Neural progenitor cell (in vitro differentiated cells): ENCODE results near the gene LRRC8B. TPM values are rescaled to one million over a fixed set of nuclear protein-coding genes. Genes with fewer than 3 reads are reported as not detected.

ENCODE experiments used
- DNase-seq: peaks from one replicate; pipeline ENCODE4 v3.0.0-alpha.2; 2016; ENCODE audit warnings: low spot score
- H2AFZ ChIP-seq: fragments of 200-600 bp; sonication (generic); replicated peaks from 2 replicates; pipeline ENCODE4 v1.6.1; 2016; ENCODE audit warnings: antibody characterized with exemption
- H3F3A ChIP-seq: fragments of 200-600 bp; sonication (generic); 2 replicates; pipeline ENCODE4 v1.6.1; 2016; ENCODE audit warnings: antibody characterized with exemption, low read depth
- H3K27ac ChIP-seq: fragments of 200-600 bp; sonication (generic); 2 replicates; pipeline ENCODE4 v1.5.1; 2016; ENCODE audit warnings: mild to moderate bottlenecking
- H3K27me3 ChIP-seq: fragments of 200-600 bp; sonication (generic); 2 replicates; pipeline ENCODE4 v1.6.1; 2016; ENCODE audit warnings: mild to moderate bottlenecking, moderate library complexity
- H3K36me3 ChIP-seq: fragments of 200-600 bp; sonication (generic); 2 replicates; pipeline ENCODE4 v1.5.1; 2016
- H3K4me1 ChIP-seq: fragments of 200-600 bp; sonication (generic); 2 replicates; pipeline ENCODE4 v1.6.1; 2016; ENCODE audit warnings: mixed run types
- H3K4me2 ChIP-seq: fragments of 200-600 bp; sonication (generic); 2 replicates; pipeline ENCODE4 v1.6.1; 2016
- H3K4me3 ChIP-seq: fragments of 200-600 bp; sonication (generic); 2 replicates; pipeline ENCODE4 v1.5.1; 2016
- H3K79me2 ChIP-seq: fragments of 200-600 bp; sonication (generic); 2 replicates; pipeline ENCODE4 v1.6.1; 2016; ENCODE audit warnings: low read depth
- H3K9ac ChIP-seq: fragments of 200-600 bp; sonication (generic); 2 replicates; pipeline ENCODE4 v1.6.1; 2016
- H3K9me3 ChIP-seq: fragments of 200-600 bp; sonication (generic); 2 replicates; pipeline ENCODE4 v1.5.1; 2016; ENCODE audit warnings: low read depth
- H4K20me1 ChIP-seq: fragments of 200-600 bp; sonication (generic); 2 replicates; pipeline ENCODE4 v1.6.1; 2016; ENCODE audit warnings: low read depth
- H3K27ac Mint-ChIP-seq: 3 replicates; pipeline ENCODE4 v1.8.0; 2021; ENCODE audit warnings: mixed read lengths
- H3K27me3 Mint-ChIP-seq: 2 replicates; pipeline ENCODE4 v1.8.0; 2022; ENCODE audit warnings: low read depth, mild to moderate bottlenecking, inconsistent platforms, moderate library complexity, mixed read lengths; ENCODE audit not compliant: insufficient read depth
- H3K36me3 Mint-ChIP-seq: 3 replicates; pipeline ENCODE4 v1.8.0; 2021; ENCODE audit warnings: mixed read lengths
- H3K4me1 Mint-ChIP-seq: 3 replicates; pipeline ENCODE4 v1.8.0; 2021; ENCODE audit warnings: mixed read lengths
- H3K4me3 Mint-ChIP-seq: 3 replicates; pipeline ENCODE4 v1.8.0; 2021; ENCODE audit warnings: mild to moderate bottlenecking, moderate library complexity, mixed read lengths
- H3K9me3 Mint-ChIP-seq: 3 replicates; pipeline ENCODE4 v1.8.0; 2020; ENCODE audit warnings: mixed read lengths
- CTCF ChIP-seq: fragments of 200-600 bp; sonication (generic); IDR thresholded peaks from 2 replicates; pipeline ENCODE4 v1.5.1; 2017; ENCODE audit warnings: antibody characterized with exemption, mild to moderate bottlenecking
- EZH2 ChIP-seq: fragments of 200-600 bp; sonication (generic); IDR thresholded peaks from 2 replicates; pipeline ENCODE4 v1.6.1; 2017; ENCODE audit warnings: antibody characterized with exemption, mild to moderate bottlenecking, moderate library complexity
- EZH2phosphoT487 ChIP-seq: fragments of 200-600 bp; sonication (generic); IDR thresholded peaks from 2 replicates; pipeline ENCODE4 v1.6.1; 2017; ENCODE audit warnings: antibody characterized with exemption
- total RNA-seq: library from RNA; depleted of rRNA; stranded (reverse); fragments of >200 nt; gene quantifications from 2 replicates; pipeline ENCODE4 v1.2.3, GENCODE V29; 2015; ENCODE audit warnings: low replicate concordance

LRRC8B gene
- total RNA-seq, 1 donor from 2014 or later: 37.3 TPM

- H3F3A ChIP-seq: peaks cover 10% of the 10 kb centered on the region
- H3K9me3 ChIP-seq: no peaks in the 10 kb centered on the region
- H4K20me1 ChIP-seq: peaks cover under 1% of the 10 kb centered on the region
- no peaks in the 10 kb centered on the region for H3K27me3 ChIP-seq
- Mint-ChIP-seq H3K9me3 (no peaks in the 10 kb centered on the region), H3K4me1 (peaks cover 21% of the 10 kb centered on the region), H3K27ac (peak overlapping the region; percentile 53), H3K36me3 (peaks cover 45% of the 10 kb centered on the region), H3K4me3 (no peak overlapping the region), H3K27me3 (no peaks in the 10 kb centered on the region)
- no peak overlapping the region for H3K27ac ChIP-seq
- peaks cover 18% of the 10 kb centered on the region for H3K36me3 ChIP-seq
- H3K79me2 ChIP-seq: peaks cover 38% of the 10 kb centered on the region
- no peak for DNase-seq
- no peak overlapping the region for H3K9ac ChIP-seq
- no peak overlapping the region for H3K4me2 ChIP-seq
- H3K4me1 ChIP-seq: peaks cover 26% of the 10 kb centered on the region
- no peak overlapping the region for H3K4me3 ChIP-seq
- TF ChIP-seq EZH2: no peak
- TF ChIP-seq CTCF: no peak
- TF ChIP-seq EZH2phosphoT487: no peak
- no peak overlapping the region for H2AFZ ChIP-seq
These were observed 57.2 kb downstream of the LRRC8B start for GRCh38 chr1:89581859-89582258.

GRCh38 chr1:89582571-89582970 is 57.9 kb downstream of the LRRC8B start:
- Histone ChIP-seq H3K4me1 (peaks cover 20% of the 10 kb centered on the region), H3K4me3 (no peak overlapping the region), H3K27me3 (no peaks in the 10 kb centered on the region), H2AFZ (no peak overlapping the region), H3K9ac (no peak overlapping the region), H3K79me2 (peaks cover 45% of the 10 kb centered on the region), H3K4me2 (no peak overlapping the region), H3F3A (peaks cover 2% of the 10 kb centered on the region), H3K36me3 (peaks cover 18% of the 10 kb centered on the region), H4K20me1 (peaks cover 5% of the 10 kb centered on the region), H3K27ac (no peak overlapping the region), H3K9me3 (no peaks in the 10 kb centered on the region)
- Mint-ChIP-seq H3K4me3 (no peak overlapping the region), H3K9me3 (no peaks in the 10 kb centered on the region), H3K27me3 (no peaks in the 10 kb centered on the region), H3K36me3 (peaks cover 45% of the 10 kb centered on the region), H3K27ac (no peak overlapping the region), H3K4me1 (peaks cover 20% of the 10 kb centered on the region)
- TF ChIP-seq CTCF (no peak), EZH2 (no peak), EZH2phosphoT487 (no peak)
- DNase-seq: no peak

- no peak overlapping the region for H3K9ac ChIP-seq
- peaks cover 6% of the 10 kb centered on the region for H3K4me1 ChIP-seq
- no peak for DNase-seq
- no peak overlapping the region for H3K27ac ChIP-seq
- Mint-ChIP-seq H3K4me3 (no peak overlapping the region), H3K9me3 (no peaks in the 10 kb centered on the region), H3K27me3 (no peaks in the 10 kb centered on the region), H3K27ac (no peak overlapping the region), H3K4me1 (peaks cover 20% of the 10 kb centered on the region), H3K36me3 (peaks cover 50% of the 10 kb centered on the region)
- no peak overlapping the region for H3K4me3 ChIP-seq
- H3K36me3 ChIP-seq: peaks cover 18% of the 10 kb centered on the region
- H2AFZ ChIP-seq: no peak overlapping the region
- peaks cover 50% of the 10 kb centered on the region for H3K79me2 ChIP-seq
- H3K27me3 ChIP-seq: no peaks in the 10 kb centered on the region
- no peak for TF ChIP-seq CTCF
- TF ChIP-seq EZH2phosphoT487: no peak
- TF ChIP-seq EZH2: no peak
- no peak overlapping the region for H3K4me2 ChIP-seq
- peaks cover 19% of the 10 kb centered on the region for H4K20me1 ChIP-seq
- no peaks in the 10 kb centered on the region for H3F3A ChIP-seq
- no peaks in the 10 kb centered on the region for H3K9me3 ChIP-seq
These were observed 59.6 kb downstream of the LRRC8B start for GRCh38 chr1:89584211-89584610.
